Left lung (tissue), 10 donors: ENCODE measurements around the gene SYF2. TPM values are rescaled to one million over a fixed set of nuclear protein-coding genes. Genes with fewer than 3 reads are reported as not detected.

ENCODE experiments used
- ATAC-seq: fragments of 200-7000 bp; cut with Tn5 transposase; one replicate; pipeline ENCODE4 v1.9.1; 2020; ENCODE audit warnings: moderate library complexity
- DNase-seq, 4 donors: peaks; one replicate each; pipeline ENCODE4 v3.0.0-alpha.2; 2013 to 2020
- H3K27ac ChIP-seq, 2 donors: fragments of 200-600 bp; sonication (generic) in 1 of 2; one replicate each; pipeline versions ENCODE4 v1.5.0 to v1.8.0; 2020 to 2021
- H3K27me3 ChIP-seq, 2 donors: fragments of 200-600 bp; sonication (generic) in 1 of 2; one replicate each; pipeline versions ENCODE4 v1.5.0 to v1.8.0; 2020 to 2021
- H3K36me3 ChIP-seq, 2 donors: fragments of 200-600 bp; sonication (generic) in 1 of 2; one replicate each; pipeline versions ENCODE4 v1.5.0 to v1.8.0; 2020 to 2021
- H3K4me1 ChIP-seq, 2 donors: fragments of 200-600 bp; one replicate each; pipeline ENCODE4 v1.8.0; 2021
- H3K4me3 ChIP-seq, 2 donors: fragments of 200-600 bp; sonication (generic) in 1 of 2; one replicate each; pipeline versions ENCODE4 v1.5.0 to v1.8.0; 2020 to 2021; ENCODE audit warnings: mild to moderate bottlenecking in 1 of 2
- H3K9me3 ChIP-seq, 2 donors: fragments of 200-600 bp; sonication (generic) in 1 of 2; one replicate each; pipeline versions ENCODE4 v1.5.0 to v1.8.0; 2020 to 2021
- intact Hi-C, 2 donors: fragments of 100-400 bp; cut with DNase I; formaldehyde crosslinking; loops; one replicate each; pipeline versions ENCODE4 v1.11.2 to v1.14.2; 2022
- polyA plus RNA-seq, 6 donors: library from polyadenylated mRNA; unstranded; fragments of 120-200 nt; gene quantifications; one replicate each; pipeline ENCODE4 v1.2.1, GENCODE V29; 2013; ENCODE audit not compliant: insufficient read length in 6 of 6
- total RNA-seq, 2 donors: library from RNA; stranded (reverse); fragmentation: NEBNext Ultra II Directional; extraction: Animal tissue kit (Norgen Biotek cat#: 25700); gene quantifications; one replicate each; pipeline ENCODE4 v1.2.1, GENCODE V29; 2021
- TF ChIP-seq, protein P1 (sequence below), 2 donors: fragments of 200-600 bp; sonication (generic) in 1 of 2; IDR thresholded peaks; one replicate each; pipeline versions ENCODE4 v1.5.0 to v1.8.0; 2021; ENCODE audit warnings: antibody characterized with exemption in 2 of 2
- donor health status: DM: no; HTN: yes; CAD: no.
- donor health status: DM: no; HTN: no; CAD: no.

Gene SYF2
- total and polyA plus RNA-seq, 8 donors = 29.1 to 98.2 (median 78.1) TPM

DNA sequence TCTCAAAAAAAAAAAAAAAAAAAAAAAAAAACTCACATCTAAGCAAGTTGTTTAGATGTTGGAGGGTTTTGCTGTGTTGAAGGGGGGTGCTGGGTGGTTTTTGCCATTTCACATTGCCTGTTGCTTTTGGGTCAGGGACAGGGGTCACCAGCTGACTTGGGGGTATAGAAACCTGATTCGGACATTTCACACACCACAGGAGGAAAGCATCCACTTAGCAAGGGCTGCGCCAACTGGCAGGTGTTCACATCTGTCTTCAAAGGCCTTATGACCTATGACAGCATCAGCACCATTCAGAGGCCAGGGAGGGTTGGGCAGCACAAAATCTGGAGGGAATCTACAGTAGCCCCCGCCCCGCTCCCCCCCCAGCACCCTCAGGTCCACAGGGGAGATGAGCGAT is 45.2 kb downstream of the SYF2 start:
- Histone ChIP-seq H3K4me1 (no peaks in the 10 kb centered on the region), H3K9me3 (no peaks in the 10 kb centered on the region), H3K36me3 (no peaks in the 10 kb centered on the region), H3K4me3 (no peak overlapping the region), H3K27ac (no peak overlapping the region), H3K27me3 (peaks cover 0 to 10% of the 10 kb centered on the region in 2 donors)
- no peak for DNase-seq
- ATAC-seq = no peak
- TF ChIP-seq, protein P1, sequence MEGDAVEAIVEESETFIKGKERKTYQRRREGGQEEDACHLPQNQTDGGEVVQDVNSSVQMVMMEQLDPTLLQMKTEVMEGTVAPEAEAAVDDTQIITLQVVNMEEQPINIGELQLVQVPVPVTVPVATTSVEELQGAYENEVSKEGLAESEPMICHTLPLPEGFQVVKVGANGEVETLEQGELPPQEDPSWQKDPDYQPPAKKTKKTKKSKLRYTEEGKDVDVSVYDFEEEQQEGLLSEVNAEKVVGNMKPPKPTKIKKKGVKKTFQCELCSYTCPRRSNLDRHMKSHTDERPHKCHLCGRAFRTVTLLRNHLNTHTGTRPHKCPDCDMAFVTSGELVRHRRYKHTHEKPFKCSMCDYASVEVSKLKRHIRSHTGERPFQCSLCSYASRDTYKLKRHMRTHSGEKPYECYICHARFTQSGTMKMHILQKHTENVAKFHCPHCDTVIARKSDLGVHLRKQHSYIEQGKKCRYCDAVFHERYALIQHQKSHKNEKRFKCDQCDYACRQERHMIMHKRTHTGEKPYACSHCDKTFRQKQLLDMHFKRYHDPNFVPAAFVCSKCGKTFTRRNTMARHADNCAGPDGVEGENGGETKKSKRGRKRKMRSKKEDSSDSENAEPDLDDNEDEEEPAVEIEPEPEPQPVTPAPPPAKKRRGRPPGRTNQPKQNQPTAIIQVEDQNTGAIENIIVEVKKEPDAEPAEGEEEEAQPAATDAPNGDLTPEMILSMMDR (IDR thresholded peaks at IDR 0.05) = no peak
- intact Hi-C loops = no loop called here

DNA sequence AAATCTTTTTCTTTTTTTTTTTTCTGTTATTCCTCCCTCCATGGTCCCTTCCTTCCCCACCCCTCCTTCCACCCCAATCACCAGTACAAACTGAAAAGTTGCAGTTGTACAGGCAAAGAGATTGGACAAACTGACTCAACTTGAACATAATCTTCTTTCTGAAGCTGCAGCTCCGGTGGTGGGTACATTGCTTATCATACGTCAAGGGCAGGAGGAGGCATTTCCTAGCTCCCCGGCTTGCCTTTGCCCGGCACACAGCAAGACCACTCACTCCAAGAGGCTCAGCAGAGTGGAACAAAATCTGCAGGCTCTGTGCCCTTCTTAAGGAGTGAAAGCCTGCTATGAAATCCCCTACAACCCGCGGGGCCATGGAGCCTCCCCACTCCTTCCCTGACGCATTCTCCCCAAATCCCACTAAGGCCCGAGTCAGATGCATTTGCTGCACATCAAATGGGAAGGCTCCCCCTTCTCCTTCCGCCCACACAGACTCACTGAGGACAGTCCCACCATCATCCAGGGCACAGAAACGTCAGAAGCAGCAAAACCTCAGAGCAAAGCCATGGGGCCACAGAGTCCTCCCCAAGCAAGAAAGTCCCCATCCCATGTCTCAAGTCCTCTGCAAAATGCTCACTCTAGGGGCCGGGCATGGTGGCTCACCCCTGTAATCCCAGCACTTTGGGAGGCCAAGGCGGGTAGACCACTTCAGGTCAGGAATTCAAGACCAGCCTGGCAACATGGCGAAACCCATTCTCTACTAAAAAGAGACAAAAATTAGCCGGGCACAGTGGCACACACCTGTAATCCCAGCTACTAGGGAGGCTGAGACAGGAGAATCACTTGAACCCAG is 45.9 kb downstream of the SYF2 start:
- Histone ChIP-seq H3K27me3 (peaks cover 0 to 10% of the 10 kb centered on the region in 2 donors), H3K4me3 (no peak overlapping the region), H3K27ac (no peak overlapping the region), H3K36me3 (no peaks in the 10 kb centered on the region), H3K9me3 (no peaks in the 10 kb centered on the region), H3K4me1 (no peaks in the 10 kb centered on the region)
- TF ChIP-seq, protein P1 (IDR thresholded peaks at IDR 0.05) = no peak
- ATAC-seq = no peak
- intact Hi-C loops = no loop called here
- DNase-seq = peak in 1 of 4 donors; percentile 36

DNA sequence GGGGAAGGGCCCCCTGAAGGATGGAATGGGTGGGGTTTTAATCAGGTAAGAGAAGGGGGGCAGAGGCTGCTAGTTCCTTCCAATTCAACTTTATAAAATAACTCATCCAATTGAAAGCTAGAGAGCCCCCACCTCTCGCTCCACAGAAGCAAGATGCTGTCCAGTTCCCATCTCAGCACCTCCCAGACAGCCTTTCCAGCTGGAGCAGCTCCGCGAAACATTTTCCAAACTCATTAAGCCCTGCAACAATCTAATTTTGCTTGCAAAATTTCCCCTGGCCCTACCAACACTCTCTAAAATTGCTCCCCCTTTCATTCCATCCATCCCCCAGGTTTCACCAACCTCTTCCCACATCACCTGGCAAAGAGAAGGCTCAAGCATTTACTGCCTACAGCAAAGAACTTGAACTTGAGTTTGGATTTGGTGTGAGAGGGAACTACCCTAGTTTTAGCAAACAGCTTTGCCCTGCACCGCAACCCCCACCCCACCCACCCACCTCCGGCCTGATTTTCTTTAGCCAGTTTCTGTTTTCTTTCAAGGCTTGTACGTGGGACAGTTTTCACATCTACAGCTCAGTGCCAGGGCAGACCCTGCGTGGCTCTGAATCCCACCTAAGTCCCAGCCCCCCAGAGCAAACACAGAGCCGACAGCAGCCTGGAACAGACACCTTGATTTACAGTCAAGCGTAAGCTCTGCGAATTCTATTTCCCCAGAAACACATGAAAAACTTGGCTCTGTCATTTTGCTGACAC is 46.7 kb downstream of the SYF2 start:
- no peaks in the 10 kb centered on the region for H3K36me3 ChIP-seq
- intact Hi-C loops = no loop called here
- ATAC-seq (no peak), DNase-seq (peak in 2 of 4 donors; percentile 44 to 54)
- H3K27ac ChIP-seq = no peak overlapping the region
- no peak overlapping the region for H3K4me3 ChIP-seq
- no peaks in the 10 kb centered on the region for H3K9me3 ChIP-seq
- TF ChIP-seq, protein P1 (IDR thresholded peaks at IDR 0.05) = no peak
- no peaks in the 10 kb centered on the region for H3K4me1 ChIP-seq
- H3K27me3 ChIP-seq = peaks cover 0 to 10% of the 10 kb centered on the region in 2 donors

DNA sequence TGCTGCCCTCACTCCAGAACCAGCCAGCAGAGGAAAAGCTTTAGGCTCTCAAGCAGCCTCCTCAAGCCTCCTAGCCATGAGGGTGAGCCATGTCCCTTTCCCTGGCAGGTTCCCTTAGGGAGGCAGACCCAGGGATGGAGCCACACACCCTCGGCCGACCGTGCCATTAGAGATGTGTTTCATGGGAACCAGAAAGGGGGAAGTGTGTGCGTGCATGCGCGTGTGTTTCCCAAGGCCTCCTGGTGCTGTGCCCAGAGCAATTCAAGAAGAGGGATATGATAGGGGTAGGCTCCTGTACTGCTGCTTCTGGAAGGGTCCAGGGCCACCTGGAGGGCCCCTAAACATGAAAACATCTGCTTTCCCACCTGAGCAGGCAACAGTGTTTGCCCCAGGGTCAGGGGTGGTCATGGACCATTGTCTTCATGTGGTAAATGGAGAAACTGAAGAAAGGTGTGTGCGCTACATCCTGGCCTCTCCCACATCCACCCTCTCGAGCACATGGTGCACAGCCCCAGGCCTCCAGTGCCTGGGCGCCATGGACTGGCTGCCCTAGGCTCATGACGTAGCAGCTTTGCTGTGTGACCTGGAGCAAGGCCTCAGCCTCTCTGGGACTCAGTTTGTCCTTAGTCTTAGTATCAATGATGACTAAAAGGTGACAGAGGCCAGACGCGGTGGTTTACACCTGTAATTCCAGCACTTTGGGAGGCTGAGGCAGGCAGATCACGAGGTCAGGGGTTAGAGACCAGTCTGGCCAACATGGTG is 48.1 kb downstream of the SYF2 start:
- H3K36me3 ChIP-seq = no peaks in the 10 kb centered on the region
- no peak for DNase-seq
- H3K4me1 ChIP-seq = no peaks in the 10 kb centered on the region
- no peak overlapping the region for H3K4me3 ChIP-seq
- H3K27ac ChIP-seq = no peak overlapping the region
- intact Hi-C loops = no loop called here
- no peaks in the 10 kb centered on the region for H3K9me3 ChIP-seq
- ATAC-seq = no peak
- H3K27me3 ChIP-seq = peaks cover 0 to 10% of the 10 kb centered on the region in 2 donors
- TF ChIP-seq, protein P1 (IDR thresholded peaks at IDR 0.05) = no peak
